GM12878 (cell line): ENCODE results near the gene AASDH. TPM values are rescaled to one million over a fixed set of nuclear protein-coding genes. Genes with fewer than 3 reads are reported as not detected.

Experiments used
- CBFB ChIP-seq: IDR thresholded peaks from 2 replicates; pipeline ENCODE4 v1.6.1; 2016; ENCODE audit warnings: antibody characterized with exemption, low read depth
- ETV6 ChIP-seq, 2 experiments: fragments of 450-650 bp in 1 of 2; IDR thresholded peaks in 1 of 2; conservative IDR thresholded peaks in 1 of 2; 2 replicates each; pipeline ENCODE4 v1.6.1; 2014; ENCODE audit warnings: antibody characterized with exemption in 1 of 2, borderline replicate concordance in 1 of 2, low read depth in 1 of 2, mild to moderate bottlenecking in 1 of 2, moderate library complexity in 1 of 2
- HCFC1 ChIP-seq: fragments of 150-350 bp; IDR thresholded peaks from 2 replicates; pipeline ENCODE4 v1.6.1; 2014; ENCODE audit warnings: low read length
- HDAC6 ChIP-seq: fragments of 200-600 bp; sonication (generic); IDR thresholded peaks from one replicate; pipeline ENCODE4 v1.8.0; 2017; ENCODE audit warnings: antibody characterized with exemption; ENCODE audit not compliant: unreplicated experiment
- STAT1 ChIP-seq: fragments of 450-650 bp; conservative IDR thresholded peaks from 2 replicates; pipeline ENCODE4 v1.6.1; 2014; ENCODE audit warnings: antibody characterized with exemption, mild to moderate bottlenecking
- TCF12 ChIP-seq: IDR thresholded peaks from 2 replicates; pipeline ENCODE4 v1.6.1; 2011; ENCODE audit warnings: low read depth, mild to moderate bottlenecking, low read length
- polyA plus RNA-seq, 11 experiments: library from polyadenylated mRNA; depleted of rRNA in 4 of 11; unstranded in 6 of 11; stranded (reverse) in 5 of 11; fragments of >200 nt; fragmentation: Nextera tagmentation in 4 of 11; fragmentation: Illumina TruSeq in 1 of 11; extraction: Ambion mirVana in 4 of 11; extraction: Trizol in 1 of 11; gene quantifications; 1 replicate in 1 of 11; 2 replicates in 10 of 11; pipeline versions ENCODE4 v1.2.1 to v1.2.3, GENCODE V29; 2011 to 2016; ENCODE audit warnings: inconsistent platforms in 2 of 11, missing spikeins in 2 of 11, low read depth in 1 of 11
- total RNA-seq, 4 experiments: library from RNA; depleted of rRNA in 3 of 4; stranded (reverse); fragments of >200 nt in 3 of 4; fragmentation: Illumina TruSeq in 1 of 4; extraction: Trizol in 1 of 4; gene quantifications; 2 replicates each; pipeline versions ENCODE4 v1.2.1 to v1.2.3, GENCODE V29; 2013 to 2021
- TF ChIP-seq, protein P1 (sequence below): fragments of 450-650 bp; formaldehyde crosslinking; IDR thresholded peaks from 2 replicates; pipeline ENCODE4 v1.5.0; 2022; ENCODE audit warnings: mild to moderate bottlenecking, missing genetic modification characterization
- TF ChIP-seq, protein P2 (sequence below): fragments of 450-650 bp; conservative IDR thresholded peaks from 2 replicates; pipeline ENCODE4 v1.6.1; 2017; ENCODE audit warnings: mild to moderate bottlenecking, moderate library complexity
- TF ChIP-seq, protein P3 (sequence below): IDR thresholded peaks from 2 replicates; pipeline ENCODE4 v1.6.1; 2011; ENCODE audit warnings: borderline replicate concordance, low read depth, mild to moderate bottlenecking, moderate library complexity, mixed read lengths, low read length; ENCODE audit not compliant: insufficient read depth; ENCODE audit errors: extremely low read length

Gene AASDH
- total and polyA plus RNA-seq, 10 of the 15 experiments (the other 5 are each of a cell fraction or from before 2014, with no cell fraction given) = 7.3 to 19.1 (median 11.3) TPM

GRCh38 chr4:56430203-56430602 is 42.9 kb upstream of the AASDH start (continued):
- no peak for TF ChIP-seq HDAC6
- TF ChIP-seq, protein P1, sequence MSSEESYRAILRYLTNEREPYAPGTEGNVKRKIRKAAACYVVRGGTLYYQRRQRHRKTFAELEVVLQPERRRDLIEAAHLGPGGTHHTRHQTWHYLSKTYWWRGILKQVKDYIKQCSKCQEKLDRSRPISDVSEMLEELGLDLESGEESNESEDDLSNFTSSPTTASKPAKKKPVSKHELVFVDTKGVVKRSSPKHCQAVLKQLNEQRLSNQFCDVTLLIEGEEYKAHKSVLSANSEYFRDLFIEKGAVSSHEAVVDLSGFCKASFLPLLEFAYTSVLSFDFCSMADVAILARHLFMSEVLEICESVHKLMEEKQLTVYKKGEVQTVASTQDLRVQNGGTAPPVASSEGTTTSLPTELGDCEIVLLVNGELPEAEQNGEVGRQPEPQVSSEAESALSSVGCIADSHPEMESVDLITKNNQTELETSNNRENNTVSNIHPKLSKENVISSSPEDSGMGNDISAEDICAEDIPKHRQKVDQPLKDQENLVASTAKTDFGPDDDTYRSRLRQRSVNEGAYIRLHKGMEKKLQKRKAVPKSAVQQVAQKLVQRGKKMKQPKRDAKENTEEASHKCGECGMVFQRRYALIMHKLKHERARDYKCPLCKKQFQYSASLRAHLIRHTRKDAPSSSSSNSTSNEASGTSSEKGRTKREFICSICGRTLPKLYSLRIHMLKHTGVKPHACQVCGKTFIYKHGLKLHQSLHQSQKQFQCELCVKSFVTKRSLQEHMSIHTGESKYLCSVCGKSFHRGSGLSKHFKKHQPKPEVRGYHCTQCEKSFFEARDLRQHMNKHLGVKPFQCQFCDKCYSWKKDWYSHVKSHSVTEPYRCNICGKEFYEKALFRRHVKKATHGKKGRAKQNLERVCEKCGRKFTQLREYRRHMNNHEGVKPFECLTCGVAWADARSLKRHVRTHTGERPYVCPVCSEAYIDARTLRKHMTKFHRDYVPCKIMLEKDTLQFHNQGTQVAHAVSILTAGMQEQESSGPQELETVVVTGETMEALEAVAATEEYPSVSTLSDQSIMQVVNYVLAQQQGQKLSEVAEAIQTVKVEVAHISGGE (CRISPR knock-in tag) = no peak
- no peak for TF ChIP-seq STAT1
- no peak for TF ChIP-seq TCF12
- TF ChIP-seq, protein P2, sequence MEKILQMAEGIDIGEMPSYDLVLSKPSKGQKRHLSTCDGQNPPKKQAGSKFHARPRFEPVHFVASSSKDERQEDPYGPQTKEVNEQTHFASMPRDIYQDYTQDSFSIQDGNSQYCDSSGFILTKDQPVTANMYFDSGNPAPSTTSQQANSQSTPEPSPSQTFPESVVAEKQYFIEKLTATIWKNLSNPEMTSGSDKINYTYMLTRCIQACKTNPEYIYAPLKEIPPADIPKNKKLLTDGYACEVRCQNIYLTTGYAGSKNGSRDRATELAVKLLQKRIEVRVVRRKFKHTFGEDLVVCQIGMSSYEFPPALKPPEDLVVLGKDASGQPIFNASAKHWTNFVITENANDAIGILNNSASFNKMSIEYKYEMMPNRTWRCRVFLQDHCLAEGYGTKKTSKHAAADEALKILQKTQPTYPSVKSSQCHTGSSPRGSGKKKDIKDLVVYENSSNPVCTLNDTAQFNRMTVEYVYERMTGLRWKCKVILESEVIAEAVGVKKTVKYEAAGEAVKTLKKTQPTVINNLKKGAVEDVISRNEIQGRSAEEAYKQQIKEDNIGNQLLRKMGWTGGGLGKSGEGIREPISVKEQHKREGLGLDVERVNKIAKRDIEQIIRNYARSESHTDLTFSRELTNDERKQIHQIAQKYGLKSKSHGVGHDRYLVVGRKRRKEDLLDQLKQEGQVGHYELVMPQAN = no peak
- TF ChIP-seq ETV6 (conservative IDR thresholded peaks at IDR 0.05 in 1 of 2, IDR thresholded peaks at IDR 0.05 in 1 of 2; ENCODE audit: borderline replicate concordance in 1 of 2, low read depth in 1 of 2) = no peak
- no peak for TF ChIP-seq HCFC1
- no peak for TF ChIP-seq CBFB
- TF ChIP-seq, protein P3, sequence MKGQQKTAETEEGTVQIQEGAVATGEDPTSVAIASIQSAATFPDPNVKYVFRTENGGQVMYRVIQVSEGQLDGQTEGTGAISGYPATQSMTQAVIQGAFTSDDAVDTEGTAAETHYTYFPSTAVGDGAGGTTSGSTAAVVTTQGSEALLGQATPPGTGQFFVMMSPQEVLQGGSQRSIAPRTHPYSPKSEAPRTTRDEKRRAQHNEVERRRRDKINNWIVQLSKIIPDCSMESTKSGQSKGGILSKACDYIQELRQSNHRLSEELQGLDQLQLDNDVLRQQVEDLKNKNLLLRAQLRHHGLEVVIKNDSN = no peak
- TF ChIP-seq, all 136 proteins: peak for 0
